Measurements from ENCODE around the gene BZW1. TPM values are rescaled to one million over a fixed set of nuclear protein-coding genes. Genes with fewer than 3 reads are reported as not detected.

BZW1 gene
- total RNA-seq, 1 experiment from 2014 or later: 322 TPM

DNA sequence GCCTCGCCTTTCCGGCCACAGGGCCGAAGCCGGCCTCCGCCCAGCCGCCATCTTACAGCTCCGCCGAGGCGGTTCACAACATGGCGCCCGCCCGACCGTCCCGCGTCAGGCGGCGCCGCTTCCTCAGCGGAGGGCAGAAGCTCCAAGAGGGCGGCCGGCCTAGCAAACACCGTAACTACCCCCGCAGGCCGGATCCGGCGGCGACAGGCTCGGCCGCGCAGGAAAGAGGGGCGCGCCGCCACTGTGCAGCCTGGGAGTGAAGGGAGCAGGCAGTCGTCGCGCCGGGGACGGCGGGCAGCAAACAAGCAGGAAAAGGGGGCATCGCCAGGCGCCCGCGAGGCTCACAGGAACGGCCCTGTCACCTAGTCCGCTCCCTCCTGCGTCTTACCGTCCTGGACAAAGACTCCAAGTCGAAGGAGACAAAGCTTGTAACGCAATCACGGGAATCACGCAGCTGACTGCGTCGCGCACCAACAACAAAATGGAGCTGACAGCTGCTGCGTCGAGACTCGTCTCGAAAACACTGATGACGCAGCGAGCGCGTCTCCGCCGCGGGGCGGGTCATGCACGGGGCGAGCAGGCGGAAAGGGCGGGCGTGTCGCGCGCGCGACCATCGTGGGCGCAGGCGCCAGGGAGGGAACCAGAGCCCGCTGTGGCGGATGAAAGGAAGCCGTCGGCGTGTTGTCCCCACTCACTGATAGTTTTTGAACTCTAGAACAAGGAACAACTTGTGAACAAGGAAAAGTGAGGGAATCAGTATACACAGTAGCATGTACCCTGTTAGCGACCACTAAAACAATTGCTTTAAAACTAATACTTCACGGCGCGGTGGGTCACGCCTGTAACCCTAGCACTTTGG lies 52.7 kb downstream of the BZW1 start, which contains the start of gene CLK1:
Gene CLK1, minus strand, starts transcription at position 483 of the 859 bp plus-strand sequence. CDS start 2,796 bp downstream, outside the sequence.
- Histone ChIP-seq H3K36me3 (ENCODE audit: control insufficient read depth, insufficient read depth, low read length) (peaks cover 2% of the 10 kb centered on the region; the same call in 1 of the 2 replicates), H3K27me3 (replicated peaks; ENCODE audit: control insufficient read depth, insufficient read depth, low read length) (no peaks in the 10 kb centered on the region), H3K9me3 (no peaks in the 10 kb centered on the region), H3K4me1 (peaks cover 14% of the 10 kb centered on the region), H3K4me3 (ENCODE audit: low read depth, low read length) (peak within 1 kb of the TSS; percentile 96)
- no peaks in the 10 kb centered on the region for H3K27me3 Mint-ChIP-seq (ENCODE audit: insufficient read depth, unreplicated experiment)
- DNase-seq: peak; percentile 94
- peak within 1 kb of the TSS; percentile 84 for H3K4me3 Mint-ChIP-seq (ENCODE audit: unreplicated experiment)
- peaks cover 57% of the 10 kb centered on the region for H3K36me3 Mint-ChIP-seq (ENCODE audit: insufficient read depth, unreplicated experiment)
- no peaks in the 10 kb centered on the region for H3K9me3 Mint-ChIP-seq (ENCODE audit: unreplicated experiment)
- H3K27ac Mint-ChIP-seq (ENCODE audit: unreplicated experiment): peak within 1 kb of the TSS; percentile 96
- BruUV-seq (replicated peaks): no TSS peak
- POLR2A ChIA-PET: interaction anchor here (0.5 to 1.8 kb wide), 15 partner anchors 20 to 356 kb away, joined by 3 to 28 read pairs (median 3); partner anchors contain the start of genes NIF3L1 and PPIL3
- intact Hi-C loops (cut with micrococcal nuclease; ENCODE audit: unreplicated experiment): loop anchor here (1.0 to 5.0 kb wide), 3 partner anchors 25 to 107 kb away; partner anchors contain the start of genes BZW1, NIF3L1 and PPIL3
- peaks cover 25% of the 10 kb centered on the region for H3K4me1 Mint-ChIP-seq (ENCODE audit: low read depth, unreplicated experiment)
- CTCF ChIA-PET: interaction anchor here (0.6 to 1.2 kb wide), 4 partner anchors 19 to 368 kb away, joined by 3 to 7 read pairs (median 4); partner anchors contain the start of genes NIF3L1 and PPIL3
- TF ChIP-seq, protein P1, sequence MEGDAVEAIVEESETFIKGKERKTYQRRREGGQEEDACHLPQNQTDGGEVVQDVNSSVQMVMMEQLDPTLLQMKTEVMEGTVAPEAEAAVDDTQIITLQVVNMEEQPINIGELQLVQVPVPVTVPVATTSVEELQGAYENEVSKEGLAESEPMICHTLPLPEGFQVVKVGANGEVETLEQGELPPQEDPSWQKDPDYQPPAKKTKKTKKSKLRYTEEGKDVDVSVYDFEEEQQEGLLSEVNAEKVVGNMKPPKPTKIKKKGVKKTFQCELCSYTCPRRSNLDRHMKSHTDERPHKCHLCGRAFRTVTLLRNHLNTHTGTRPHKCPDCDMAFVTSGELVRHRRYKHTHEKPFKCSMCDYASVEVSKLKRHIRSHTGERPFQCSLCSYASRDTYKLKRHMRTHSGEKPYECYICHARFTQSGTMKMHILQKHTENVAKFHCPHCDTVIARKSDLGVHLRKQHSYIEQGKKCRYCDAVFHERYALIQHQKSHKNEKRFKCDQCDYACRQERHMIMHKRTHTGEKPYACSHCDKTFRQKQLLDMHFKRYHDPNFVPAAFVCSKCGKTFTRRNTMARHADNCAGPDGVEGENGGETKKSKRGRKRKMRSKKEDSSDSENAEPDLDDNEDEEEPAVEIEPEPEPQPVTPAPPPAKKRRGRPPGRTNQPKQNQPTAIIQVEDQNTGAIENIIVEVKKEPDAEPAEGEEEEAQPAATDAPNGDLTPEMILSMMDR (IDR thresholded peaks at IDR 0.05; ENCODE audit: insufficient read depth in 1 of 2, low read depth in 1 of 2, low read length in 1 of 2, severe bottlenecking in 1 of 2, unreplicated experiment in 1 of 2): no peak

DNA sequence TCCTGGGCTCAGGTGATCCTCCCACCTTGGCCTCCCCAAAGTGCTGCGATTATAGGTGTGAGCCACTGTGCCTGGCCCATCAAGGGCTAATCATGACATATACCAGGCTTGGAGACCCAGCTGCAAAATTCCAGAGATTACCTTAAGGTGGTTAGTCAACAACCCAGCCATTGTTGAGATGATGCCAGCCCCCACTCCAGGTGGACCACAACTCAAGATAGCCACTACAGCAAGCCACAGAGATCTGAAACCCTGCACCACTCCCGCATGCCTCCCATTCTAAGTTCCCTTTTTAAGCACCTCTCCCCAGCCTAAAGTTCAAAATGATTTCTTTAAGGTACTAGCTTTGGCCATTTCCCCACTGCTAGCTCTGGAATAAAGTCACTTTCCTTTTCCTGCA lies 57.3 kb downstream of the BZW1 start:
- no peaks in the 10 kb centered on the region for H3K27me3 Mint-ChIP-seq (ENCODE audit: insufficient read depth, unreplicated experiment)
- H3K27ac Mint-ChIP-seq (ENCODE audit: unreplicated experiment): no peak overlapping the region
- no TSS peak for BruUV-seq (replicated peaks)
- H3K36me3 Mint-ChIP-seq (ENCODE audit: insufficient read depth, unreplicated experiment): peaks cover 14% of the 10 kb centered on the region
- TF ChIP-seq, protein P1 (IDR thresholded peaks at IDR 0.05; ENCODE audit: insufficient read depth in 1 of 2, low read depth in 1 of 2, low read length in 1 of 2, severe bottlenecking in 1 of 2, unreplicated experiment in 1 of 2): no peak
- no peaks in the 10 kb centered on the region for H3K4me1 Mint-ChIP-seq (ENCODE audit: low read depth, unreplicated experiment)
- intact Hi-C loops (cut with micrococcal nuclease; ENCODE audit: unreplicated experiment): no loop called here
- no peak for DNase-seq
- H3K4me3 Mint-ChIP-seq (ENCODE audit: unreplicated experiment): no peak overlapping the region
- H3K9me3 Mint-ChIP-seq (ENCODE audit: unreplicated experiment): no peaks in the 10 kb centered on the region
- H3K4me1 ChIP-seq: peaks cover 8% of the 10 kb centered on the region; the same call in 1 of the 2 replicates
- H3K36me3 ChIP-seq (ENCODE audit: control insufficient read depth, insufficient read depth, low read length): no peaks in the 10 kb centered on the region
- ChIA-PET POLR2A (no interaction called here), CTCF (no interaction called here)
- no peaks in the 10 kb centered on the region for H3K9me3 ChIP-seq
- H3K27me3 ChIP-seq (replicated peaks; ENCODE audit: control insufficient read depth, insufficient read depth, low read length): no peaks in the 10 kb centered on the region
- no peak overlapping the region for H3K4me3 ChIP-seq (ENCODE audit: low read depth, low read length)

DNA sequence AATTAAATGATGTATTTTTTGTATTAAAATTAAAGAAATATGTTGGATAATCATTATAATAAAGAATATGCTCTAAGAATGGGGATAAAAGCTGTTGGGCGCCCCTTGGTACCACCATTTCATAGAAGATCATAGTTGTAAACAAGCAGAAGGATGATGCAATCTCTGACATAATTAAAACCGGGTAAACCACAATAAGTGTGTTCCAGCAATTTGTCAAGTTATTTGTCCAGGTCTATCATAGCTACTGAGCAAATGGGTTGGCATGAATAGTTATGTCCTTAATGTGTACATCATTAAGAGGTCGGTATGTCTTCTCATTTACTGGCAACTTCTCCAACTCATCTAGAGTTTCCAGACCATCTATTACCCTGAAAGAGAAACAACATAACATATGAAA lies 59.4 kb downstream of the BZW1 start:
- Mint-ChIP-seq H3K9me3 (ENCODE audit: unreplicated experiment) (no peaks in the 10 kb centered on the region), H3K4me1 (ENCODE audit: low read depth, unreplicated experiment) (no peaks in the 10 kb centered on the region), H3K27ac (ENCODE audit: unreplicated experiment) (no peak overlapping the region), H3K27me3 (ENCODE audit: insufficient read depth, unreplicated experiment) (no peaks in the 10 kb centered on the region), H3K36me3 (ENCODE audit: insufficient read depth, unreplicated experiment) (peaks cover 19% of the 10 kb centered on the region), H3K4me3 (ENCODE audit: unreplicated experiment) (no peak overlapping the region)
- Histone ChIP-seq H3K4me1 (no peaks in the 10 kb centered on the region), H3K27me3 (replicated peaks; ENCODE audit: control insufficient read depth, insufficient read depth, low read length) (no peaks in the 10 kb centered on the region), H3K9me3 (no peaks in the 10 kb centered on the region), H3K4me3 (ENCODE audit: low read depth, low read length) (no peak overlapping the region), H3K36me3 (ENCODE audit: control insufficient read depth, insufficient read depth, low read length) (no peaks in the 10 kb centered on the region)
- ChIA-PET POLR2A (no interaction called here), CTCF (no interaction called here)
- intact Hi-C loops (cut with micrococcal nuclease; ENCODE audit: unreplicated experiment): no loop called here
- BruUV-seq (replicated peaks): no TSS peak
- no peak for DNase-seq
- TF ChIP-seq, protein P1 (IDR thresholded peaks at IDR 0.05; ENCODE audit: insufficient read depth in 1 of 2, low read depth in 1 of 2, low read length in 1 of 2, severe bottlenecking in 1 of 2, unreplicated experiment in 1 of 2): no peak
